ENCODE results near the gene SVEP1. TPM values are rescaled to one million over a fixed set of nuclear protein-coding genes. Genes with fewer than 3 reads are reported as not detected.

SVEP1 gene
- polyA plus RNA-seq, 1 donor (not counting 4 experiments of a cell fraction or from before 2014, with no cell fraction given) = 0.14 TPM

GRCh38 chr9:110546411-110546871, 33.1 kb downstream of the SVEP1 start:
- no peak overlapping the region for H3K4me2 ChIP-seq (ENCODE audit: control insufficient read depth, extremely low read depth, insufficient read depth, low read depth, low read length)
- DNase-seq (ENCODE audit: low read depth, low spot score) = no peak
- no peaks in the 10 kb centered on the region for H3K79me2 ChIP-seq (ENCODE audit: control insufficient read depth, insufficient read depth, low read length)
- H3K9ac ChIP-seq (ENCODE audit: control insufficient read depth, extremely low read depth, insufficient read depth, low read length) = no peak overlapping the region
- no peaks in the 10 kb centered on the region for H3K9me1 ChIP-seq (ENCODE audit: control insufficient read depth, extremely low read depth, insufficient read depth, low read length)
- no peak overlapping the region for H3K4me3 ChIP-seq (ENCODE audit: control insufficient read depth in 2 of 3, extremely low read depth in 1 of 3, insufficient read depth in 2 of 3, low read depth in 1 of 3, low read length in 3 of 3)
- no peak overlapping the region for H3K27ac ChIP-seq (ENCODE audit: control insufficient read depth, insufficient read depth, low read length)
- dilution Hi-C loops (cut with MboI; ENCODE audit: extremely low pct_ligation_motif_present, low sequenced_read_pairs) = no loop called here
- H3K9me3 ChIP-seq (ENCODE audit: control insufficient read depth, low read depth, low read length) = no peaks in the 10 kb centered on the region
- H3K4me1 ChIP-seq (ENCODE audit: control insufficient read depth, extremely low read depth, insufficient read depth, low read length) = no peaks in the 10 kb centered on the region
- H2AFZ ChIP-seq (ENCODE audit: control insufficient read depth, low read length) = no peak overlapping the region
- no peak for TF ChIP-seq EZH2 (IDR thresholded peaks at IDR 0.05; ENCODE audit: low read length)
- TF ChIP-seq CTCF (optimal IDR thresholded peaks at IDR 0.05 in 1 of 3, IDR thresholded peaks at IDR 0.05 in 1 of 3, conservative IDR thresholded peaks at IDR 0.05 in 1 of 3; ENCODE audit: extremely low read depth in 1 of 3, insufficient read depth in 2 of 3, low read length in 3 of 3) = no peak
- H3K27me3 ChIP-seq (ENCODE audit: control insufficient read depth, extremely low read depth, insufficient read depth, low read length) = no peaks in the 10 kb centered on the region
- FAIRE-seq = no peak
- no peaks in the 10 kb centered on the region for H4K20me1 ChIP-seq (ENCODE audit: control insufficient read depth, extremely low read depth, insufficient read depth, low read length)
- no peaks in the 10 kb centered on the region for H3K36me3 ChIP-seq (ENCODE audit: control insufficient read depth in 2 of 2, extremely low read depth in 1 of 2, insufficient read depth in 2 of 2, low read length in 2 of 2)

GRCh38 chr9:110545705-110546104, 33.8 kb downstream of the SVEP1 start:
- Histone ChIP-seq H3K9ac (ENCODE audit: control insufficient read depth, extremely low read depth, insufficient read depth, low read length) (no peak overlapping the region), H3K27me3 (ENCODE audit: control insufficient read depth, extremely low read depth, insufficient read depth, low read length) (no peaks in the 10 kb centered on the region), H3K79me2 (ENCODE audit: control insufficient read depth, insufficient read depth, low read length) (no peaks in the 10 kb centered on the region), H2AFZ (ENCODE audit: control insufficient read depth, low read length) (no peak overlapping the region), H3K36me3 (ENCODE audit: control insufficient read depth in 2 of 2, extremely low read depth in 1 of 2, insufficient read depth in 2 of 2, low read length in 2 of 2) (no peaks in the 10 kb centered on the region), H3K4me2 (ENCODE audit: control insufficient read depth, extremely low read depth, insufficient read depth, low read depth, low read length) (no peak overlapping the region), H3K9me1 (ENCODE audit: control insufficient read depth, extremely low read depth, insufficient read depth, low read length) (no peaks in the 10 kb centered on the region), H3K4me3 (ENCODE audit: control insufficient read depth in 2 of 3, extremely low read depth in 1 of 3, insufficient read depth in 2 of 3, low read depth in 1 of 3, low read length in 3 of 3) (no peak overlapping the region), H3K4me1 (ENCODE audit: control insufficient read depth, extremely low read depth, insufficient read depth, low read length) (no peaks in the 10 kb centered on the region), H3K9me3 (ENCODE audit: control insufficient read depth, low read depth, low read length) (no peaks in the 10 kb centered on the region), H3K27ac (ENCODE audit: control insufficient read depth, insufficient read depth, low read length) (no peak overlapping the region), H4K20me1 (ENCODE audit: control insufficient read depth, extremely low read depth, insufficient read depth, low read length) (no peaks in the 10 kb centered on the region)
- dilution Hi-C loops (cut with MboI; ENCODE audit: extremely low pct_ligation_motif_present, low sequenced_read_pairs) = no loop called here
- FAIRE-seq = no peak
- DNase-seq (ENCODE audit: low read depth, low spot score) = no peak
- no peak for TF ChIP-seq EZH2 (IDR thresholded peaks at IDR 0.05; ENCODE audit: low read length)
- no peak for TF ChIP-seq CTCF (optimal IDR thresholded peaks at IDR 0.05 in 1 of 3, IDR thresholded peaks at IDR 0.05 in 1 of 3, conservative IDR thresholded peaks at IDR 0.05 in 1 of 3; ENCODE audit: extremely low read depth in 1 of 3, insufficient read depth in 2 of 3, low read length in 3 of 3)

Data from keratinocyte (primary cell).